ENCODE results near the gene MMAA.
"Not testable (repeated sequence)": the region's sequence is repeated elsewhere in the genome, so short reads cannot be mapped to it uniquely, and the experiment has no call there.

Gene MMAA

DNA sequence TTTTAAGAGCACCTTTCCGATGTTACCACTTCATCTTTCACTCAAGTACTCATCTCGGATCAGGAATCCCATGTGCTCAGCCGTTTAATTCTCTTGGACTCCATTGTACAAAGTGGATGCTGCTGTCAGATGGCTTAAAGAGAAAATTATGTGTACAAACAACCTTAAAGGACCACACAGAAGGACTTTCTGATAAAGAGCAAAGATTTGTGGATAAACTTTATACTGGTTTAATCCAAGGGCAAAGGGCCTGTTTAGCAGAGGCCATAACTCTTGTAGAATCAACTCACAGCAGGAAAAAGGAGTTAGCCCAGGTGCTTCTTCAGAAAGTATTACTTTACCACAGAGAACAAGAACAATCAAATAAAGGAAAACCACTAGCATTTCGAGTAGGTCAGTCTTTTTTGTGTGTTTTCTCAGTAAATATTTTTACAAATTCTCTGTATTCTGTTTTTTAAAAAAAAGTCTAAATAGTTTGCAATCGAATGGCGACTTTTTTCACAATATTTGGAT is 20.1 kb downstream of the MMAA start:
- DNase-seq (ENCODE audit: extremely low read depth, low read depth), result no peak
- TF ChIP-seq, protein P1, sequence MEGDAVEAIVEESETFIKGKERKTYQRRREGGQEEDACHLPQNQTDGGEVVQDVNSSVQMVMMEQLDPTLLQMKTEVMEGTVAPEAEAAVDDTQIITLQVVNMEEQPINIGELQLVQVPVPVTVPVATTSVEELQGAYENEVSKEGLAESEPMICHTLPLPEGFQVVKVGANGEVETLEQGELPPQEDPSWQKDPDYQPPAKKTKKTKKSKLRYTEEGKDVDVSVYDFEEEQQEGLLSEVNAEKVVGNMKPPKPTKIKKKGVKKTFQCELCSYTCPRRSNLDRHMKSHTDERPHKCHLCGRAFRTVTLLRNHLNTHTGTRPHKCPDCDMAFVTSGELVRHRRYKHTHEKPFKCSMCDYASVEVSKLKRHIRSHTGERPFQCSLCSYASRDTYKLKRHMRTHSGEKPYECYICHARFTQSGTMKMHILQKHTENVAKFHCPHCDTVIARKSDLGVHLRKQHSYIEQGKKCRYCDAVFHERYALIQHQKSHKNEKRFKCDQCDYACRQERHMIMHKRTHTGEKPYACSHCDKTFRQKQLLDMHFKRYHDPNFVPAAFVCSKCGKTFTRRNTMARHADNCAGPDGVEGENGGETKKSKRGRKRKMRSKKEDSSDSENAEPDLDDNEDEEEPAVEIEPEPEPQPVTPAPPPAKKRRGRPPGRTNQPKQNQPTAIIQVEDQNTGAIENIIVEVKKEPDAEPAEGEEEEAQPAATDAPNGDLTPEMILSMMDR (IDR thresholded peaks at IDR 0.05; ENCODE audit: low read depth, low read length, missing control alignments), result no peak

DNA sequence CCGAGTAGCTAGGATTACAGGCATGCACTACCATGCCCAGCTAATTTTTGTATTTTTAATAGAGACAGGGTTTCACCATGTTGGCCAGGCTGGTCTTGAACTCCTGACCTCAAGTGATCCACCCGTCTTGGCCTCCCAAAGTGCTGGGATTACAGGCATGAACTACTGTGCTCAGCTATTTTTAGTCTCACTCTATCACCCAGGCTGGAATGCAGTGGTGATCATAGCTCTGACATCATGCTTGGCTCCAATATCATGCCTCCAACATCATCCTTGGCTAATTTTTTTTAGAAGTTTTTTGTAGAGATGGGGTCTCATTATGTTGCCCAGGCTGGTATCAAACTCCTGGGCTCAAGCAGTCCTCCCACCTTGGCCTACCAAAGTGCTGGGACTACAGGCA is 21.1 kb downstream of the MMAA start:
- H3K4me3 ChIP-seq (replicated peaks; ENCODE audit: low read depth, low read length); DNase-seq (ENCODE audit: extremely low read depth, low read depth): not testable (repeated sequence)

More for the DNA sequence above, 20.1 kb downstream of the MMAA start:
- no peak overlapping the region for H3K4me3 ChIP-seq (replicated peaks; ENCODE audit: low read depth, low read length)

DNA sequence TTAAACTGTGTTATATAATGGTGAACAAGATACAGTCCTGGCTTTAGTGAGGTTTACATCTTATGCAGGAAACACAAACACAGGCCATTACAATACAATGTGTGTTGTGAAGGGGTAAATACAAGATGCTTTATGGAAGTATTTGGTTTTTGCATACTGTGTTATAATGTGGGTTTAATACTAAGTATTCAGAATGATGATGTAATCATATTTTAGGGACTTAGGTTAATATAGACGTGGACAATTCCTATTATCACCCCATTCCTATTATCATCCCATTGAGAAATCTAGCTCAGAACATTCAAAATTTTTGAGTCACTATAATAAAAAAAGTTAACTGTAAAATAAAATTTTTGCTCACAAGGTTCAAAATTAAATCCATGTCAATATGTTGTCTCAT is 24.1 kb downstream of the MMAA start:
- no peak for DNase-seq (ENCODE audit: extremely low read depth, low read depth)
- TF ChIP-seq, protein P1 (IDR thresholded peaks at IDR 0.05; ENCODE audit: low read depth, low read length, missing control alignments), result no peak
- H3K4me3 ChIP-seq (replicated peaks; ENCODE audit: low read depth, low read length), result no peak overlapping the region

DNA sequence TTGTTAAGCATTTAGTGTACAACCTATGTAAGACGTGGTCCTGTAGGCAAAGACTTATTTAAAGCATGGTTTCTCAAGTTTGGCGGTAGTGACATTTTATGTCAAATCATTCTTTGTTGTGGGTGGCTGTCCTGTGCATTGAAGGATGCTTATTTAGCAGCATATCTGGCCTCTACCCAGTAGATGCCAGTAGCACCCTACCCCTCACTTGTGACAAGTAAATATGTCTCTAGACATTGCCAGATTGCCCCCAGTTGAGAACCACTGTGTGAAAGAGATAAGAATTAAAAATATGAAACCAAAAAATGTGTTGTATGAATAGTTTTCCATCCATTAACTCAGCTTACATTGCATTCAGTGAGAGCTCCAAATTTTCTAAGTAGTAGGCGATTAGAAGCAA is 25.5 kb downstream of the MMAA start:
- H3K4me3 ChIP-seq (replicated peaks; ENCODE audit: low read depth, low read length), result no peak overlapping the region
- TF ChIP-seq, protein P1 (IDR thresholded peaks at IDR 0.05; ENCODE audit: low read depth, low read length, missing control alignments), result no peak
- DNase-seq (ENCODE audit: extremely low read depth, low read depth), result no peak

DNA sequence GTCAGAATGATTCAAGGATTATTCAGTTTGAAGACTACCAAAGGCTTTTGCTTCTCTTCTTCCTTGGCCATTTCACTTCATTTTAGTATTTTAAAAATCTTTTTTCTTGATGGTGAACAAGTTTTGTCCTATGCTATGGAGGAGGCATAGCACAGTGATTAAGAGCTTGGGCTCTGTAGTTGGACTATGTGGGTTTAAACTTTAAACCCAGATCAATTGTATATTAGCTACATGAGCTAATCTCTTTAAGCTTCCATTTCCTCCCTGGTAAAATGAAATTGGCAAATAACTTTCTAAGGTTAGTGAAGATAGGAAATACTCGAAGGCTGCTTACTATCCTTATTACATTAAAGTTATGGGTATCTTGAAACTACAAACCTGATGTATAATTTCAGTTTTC is 37.0 kb downstream of the MMAA start:
- H3K4me3 ChIP-seq (replicated peaks; ENCODE audit: low read depth, low read length), result no peak overlapping the region
- TF ChIP-seq, protein P1 (IDR thresholded peaks at IDR 0.05; ENCODE audit: low read depth, low read length, missing control alignments), result no peak
- DNase-seq (ENCODE audit: extremely low read depth, low read depth), result no peak

DNA sequence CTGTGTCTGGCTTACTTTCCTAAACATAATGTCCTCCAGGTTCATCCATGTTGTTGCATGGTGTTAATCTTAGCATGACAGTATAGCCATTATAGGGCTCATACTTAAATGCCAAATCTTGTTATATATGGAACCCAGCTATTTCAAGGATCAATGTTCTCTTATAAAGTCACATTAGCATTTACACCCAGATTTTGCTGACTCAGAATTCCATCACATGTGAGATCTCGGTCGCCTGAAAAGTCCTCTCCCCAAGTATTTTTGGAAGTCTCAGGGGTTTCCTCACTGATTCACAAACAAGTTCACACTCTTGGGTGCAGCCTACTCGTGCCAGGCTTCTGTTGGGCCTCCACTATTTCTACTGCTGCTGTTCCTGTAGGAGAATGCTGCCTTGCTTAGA is 40.9 kb downstream of the MMAA start:
- DNase-seq (ENCODE audit: extremely low read depth, low read depth), result no peak
- H3K4me3 ChIP-seq (replicated peaks; ENCODE audit: low read depth, low read length), result no peak overlapping the region
- TF ChIP-seq, protein P1 (IDR thresholded peaks at IDR 0.05; ENCODE audit: low read depth, low read length, missing control alignments), result no peak

DNA sequence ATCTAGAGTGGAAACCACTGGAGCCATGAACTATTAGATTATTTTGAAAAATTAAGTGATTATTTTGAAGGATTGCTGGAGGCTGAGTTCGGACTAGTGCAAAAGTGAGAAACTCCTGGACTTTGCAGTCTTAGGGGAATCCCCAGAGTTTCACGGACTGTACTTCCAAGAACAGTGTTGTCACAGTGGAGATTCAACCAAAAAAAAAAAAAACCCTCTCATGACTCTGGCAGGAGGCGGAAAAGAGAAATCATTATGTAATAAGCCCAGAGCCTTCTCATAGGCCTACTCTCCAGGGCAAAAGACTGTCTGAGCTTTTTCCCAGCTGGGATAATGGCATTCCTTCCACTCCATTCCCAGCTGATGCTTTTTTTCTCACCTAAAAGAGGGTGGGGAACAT is 44.0 kb downstream of the MMAA start:
- no peak for DNase-seq (ENCODE audit: extremely low read depth, low read depth)
- H3K4me3 ChIP-seq (replicated peaks; ENCODE audit: low read depth, low read length), result no peak overlapping the region
- TF ChIP-seq, protein P1 (IDR thresholded peaks at IDR 0.05; ENCODE audit: low read depth, low read length, missing control alignments), result no peak
